HG03521 (cell line): ENCODE results near the gene DUS2.
"Not testable (repeated sequence)": the region's sequence is repeated elsewhere in the genome, so short reads cannot be mapped to it uniquely, and the experiment has no call there.

Source experiments
- ATAC-seq: cut with Tn5 transposase; IDR thresholded peaks from one replicate; pipeline ENCODE4 v1.9.1; 2021; ENCODE audit warnings: mild to moderate bottlenecking, moderate library complexity; ENCODE audit not compliant: unreplicated experiment

DUS2 gene

GRCh38 chr16:68115851-68116250, 92.8 kb downstream of the DUS2 start:
- ATAC-seq: no peak

- ATAC-seq: no peak
These were observed 93.3 kb downstream of the DUS2 start for GRCh38 chr16:68116256-68116867.

GRCh38 chr16:68117884-68118283, 94.8 kb downstream of the DUS2 start:
- ATAC-seq: no peak

GRCh38 chr16:68118954-68119353, 95.9 kb downstream of the DUS2 start:
- ATAC-seq: not testable (repeated sequence)

GRCh38 chr16:68120496-68120895, 97.4 kb downstream of the DUS2 start:
- ATAC-seq: not testable (repeated sequence)

GRCh38 chr16:68126395-68126794, 103.3 kb downstream of the DUS2 start:
- ATAC-seq: no peak

- no peak for ATAC-seq
These were observed 105.7 kb downstream of the DUS2 start for GRCh38 chr16:68128577-68129305.
